ENCODE data around the gene NUP42.

The NUP42 gene

GRCh38 chr7:23232966-23233365 lies 51.1 kb downstream of the NUP42 start:
- TF ChIP-seq FOXP2 (optimal IDR thresholded peaks at IDR 0.05; ENCODE audit: control extremely low read depth, extremely low read length, insufficient read depth) (no peak), EZH2 (IDR thresholded peaks at IDR 0.05) (no peak), POLR2AphosphoS5 (IDR thresholded peaks at IDR 0.05; ENCODE audit: borderline replicate concordance, low read depth, low read length) (no peak)
- no peak overlapping the region for H3K4me3 ChIP-seq
- H3K27ac ChIP-seq, result no peak overlapping the region
- no peak for DNase-seq (ENCODE audit: low read depth, low spot score)
- H3K36me3 ChIP-seq (ENCODE audit: insufficient read depth, low read length), result no peaks in the 10 kb centered on the region
- no peaks in the 10 kb centered on the region for H3K9me3 ChIP-seq (ENCODE audit: low read depth, low read length)
- H3K9ac ChIP-seq (ENCODE audit: insufficient read length), result no peak overlapping the region

GRCh38 chr7:23234569-23235296 lies 52.9 kb downstream of the NUP42 start:
- H3K36me3 ChIP-seq (ENCODE audit: insufficient read depth, low read length), result no peaks in the 10 kb centered on the region
- no peak for DNase-seq (ENCODE audit: low read depth, low spot score)
- no peaks in the 10 kb centered on the region for H3K9me3 ChIP-seq (ENCODE audit: low read depth, low read length)
- no peak overlapping the region for H3K9ac ChIP-seq (ENCODE audit: insufficient read length)
- H3K4me3 ChIP-seq, result no peak overlapping the region
- no peak for TF ChIP-seq FOXP2 (optimal IDR thresholded peaks at IDR 0.05; ENCODE audit: control extremely low read depth, extremely low read length, insufficient read depth)
- no peak for TF ChIP-seq POLR2AphosphoS5 (IDR thresholded peaks at IDR 0.05; ENCODE audit: borderline replicate concordance, low read depth, low read length)
- no peak for TF ChIP-seq EZH2 (IDR thresholded peaks at IDR 0.05)
- H3K27ac ChIP-seq, result no peak overlapping the region

GRCh38 chr7:23235813-23236221 lies 54.0 kb downstream of the NUP42 start:
- H3K9me3 ChIP-seq (ENCODE audit: low read depth, low read length), result no peaks in the 10 kb centered on the region
- no peak overlapping the region for H3K27ac ChIP-seq
- no peak overlapping the region for H3K9ac ChIP-seq (ENCODE audit: insufficient read length)
- DNase-seq (ENCODE audit: low read depth, low spot score), result no peak
- H3K36me3 ChIP-seq (ENCODE audit: insufficient read depth, low read length), result no peaks in the 10 kb centered on the region
- TF ChIP-seq EZH2 (IDR thresholded peaks at IDR 0.05), result no peak
- TF ChIP-seq POLR2AphosphoS5 (IDR thresholded peaks at IDR 0.05; ENCODE audit: borderline replicate concordance, low read depth, low read length), result no peak
- no peak for TF ChIP-seq FOXP2 (optimal IDR thresholded peaks at IDR 0.05; ENCODE audit: control extremely low read depth, extremely low read length, insufficient read depth)
- no peak overlapping the region for H3K4me3 ChIP-seq

GRCh38 chr7:23237000-23237399 lies 55.2 kb downstream of the NUP42 start:
- no peaks in the 10 kb centered on the region for H3K36me3 ChIP-seq (ENCODE audit: insufficient read depth, low read length)
- no peak overlapping the region for H3K4me3 ChIP-seq
- H3K27ac ChIP-seq, result no peak overlapping the region
- no peaks in the 10 kb centered on the region for H3K9me3 ChIP-seq (ENCODE audit: low read depth, low read length)
- no peak overlapping the region for H3K9ac ChIP-seq (ENCODE audit: insufficient read length)
- DNase-seq (ENCODE audit: low read depth, low spot score), result no peak
- no peak for TF ChIP-seq EZH2 (IDR thresholded peaks at IDR 0.05)
- TF ChIP-seq POLR2AphosphoS5 (IDR thresholded peaks at IDR 0.05; ENCODE audit: borderline replicate concordance, low read depth, low read length), result no peak
- TF ChIP-seq FOXP2 (optimal IDR thresholded peaks at IDR 0.05; ENCODE audit: control extremely low read depth, extremely low read length, insufficient read depth), result no peak

DNA sequence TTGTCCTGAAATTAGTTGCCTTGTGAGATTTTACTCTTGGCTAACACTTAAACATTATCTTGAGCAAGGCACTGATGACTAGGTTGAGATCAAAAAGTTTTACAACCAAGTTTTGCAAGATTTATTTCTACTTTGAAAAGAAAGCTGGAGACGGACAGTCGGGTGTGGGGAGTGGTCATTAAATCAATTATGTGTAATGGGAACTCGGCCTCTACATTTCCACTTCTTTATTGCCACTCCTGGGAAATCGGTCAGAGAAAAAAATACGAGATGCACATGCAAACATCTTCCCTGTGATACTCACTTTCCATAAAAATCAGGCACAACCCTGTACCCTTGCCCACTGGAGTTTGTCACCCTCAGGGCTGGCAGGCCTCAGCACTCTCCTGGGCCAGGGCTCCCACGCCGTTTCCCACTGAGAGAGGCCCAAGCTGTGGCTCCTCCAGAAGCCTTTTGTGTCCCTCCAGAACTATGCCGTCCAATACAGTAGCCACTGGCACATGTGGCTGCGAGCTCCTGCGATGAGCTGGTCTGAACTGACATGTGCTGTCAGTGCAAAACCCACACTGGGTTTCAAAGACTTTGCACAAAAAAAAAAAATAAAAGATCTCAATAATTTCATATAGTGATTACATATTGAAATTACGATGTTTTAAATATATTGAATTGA lies 57.3 kb downstream of the NUP42 start:
- no peak for DNase-seq (ENCODE audit: low read depth, low spot score)
- Histone ChIP-seq H3K36me3 (ENCODE audit: insufficient read depth, low read length) (no peaks in the 10 kb centered on the region), H3K9ac (ENCODE audit: insufficient read length) (no peak overlapping the region), H3K4me3 (no peak overlapping the region), H3K9me3 (ENCODE audit: low read depth, low read length) (no peaks in the 10 kb centered on the region), H3K27ac (no peak overlapping the region)
- TF ChIP-seq POLR2AphosphoS5 (IDR thresholded peaks at IDR 0.05; ENCODE audit: borderline replicate concordance, low read depth, low read length) (no peak), EZH2 (IDR thresholded peaks at IDR 0.05) (no peak), FOXP2 (optimal IDR thresholded peaks at IDR 0.05; ENCODE audit: control extremely low read depth, extremely low read length, insufficient read depth) (no peak)

- Histone ChIP-seq H3K36me3 (ENCODE audit: insufficient read depth, low read length) (no peaks in the 10 kb centered on the region), H3K27ac (no peak overlapping the region), H3K4me3 (no peak overlapping the region), H3K9ac (ENCODE audit: insufficient read length) (no peak overlapping the region), H3K9me3 (ENCODE audit: low read depth, low read length) (no peaks in the 10 kb centered on the region)
- DNase-seq (ENCODE audit: low read depth, low spot score), result no peak
- TF ChIP-seq EZH2 (IDR thresholded peaks at IDR 0.05) (no peak), POLR2AphosphoS5 (IDR thresholded peaks at IDR 0.05; ENCODE audit: borderline replicate concordance, low read depth, low read length) (no peak), FOXP2 (optimal IDR thresholded peaks at IDR 0.05; ENCODE audit: control extremely low read depth, extremely low read length, insufficient read depth) (no peak)
These were observed 57.9 kb downstream of the NUP42 start for GRCh38 chr7:23239698-23240097.

DNA sequence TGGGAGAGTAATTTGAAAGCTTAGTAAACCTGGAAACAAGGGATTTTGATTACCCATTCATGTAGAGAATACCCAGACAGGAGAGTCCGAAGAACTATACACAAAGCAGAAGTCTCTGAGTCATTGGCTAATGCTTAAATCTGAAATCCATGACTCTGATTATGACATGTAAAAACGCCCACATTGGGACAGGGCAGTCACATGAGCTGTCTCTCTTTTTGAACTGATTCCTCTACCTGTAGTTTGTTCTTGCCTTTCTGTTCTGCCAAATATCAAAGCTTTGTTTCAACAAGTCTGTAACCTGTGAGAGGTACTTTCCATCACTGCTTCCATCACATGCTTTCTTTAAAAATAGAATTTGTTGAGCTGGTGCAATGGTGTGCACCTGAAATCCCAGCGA lies 60.5 kb downstream of the NUP42 start:
- Histone ChIP-seq H3K36me3 (ENCODE audit: insufficient read depth, low read length) (no peaks in the 10 kb centered on the region), H3K9me3 (ENCODE audit: low read depth, low read length) (no peaks in the 10 kb centered on the region), H3K4me3 (no peak overlapping the region), H3K9ac (ENCODE audit: insufficient read length) (no peak overlapping the region), H3K27ac (no peak overlapping the region)
- no peak for DNase-seq (ENCODE audit: low read depth, low spot score)
- TF ChIP-seq EZH2 (IDR thresholded peaks at IDR 0.05), result no peak
- TF ChIP-seq POLR2AphosphoS5 (IDR thresholded peaks at IDR 0.05; ENCODE audit: borderline replicate concordance, low read depth, low read length), result no peak
- TF ChIP-seq FOXP2 (optimal IDR thresholded peaks at IDR 0.05; ENCODE audit: control extremely low read depth, extremely low read length, insufficient read depth), result no peak

GRCh38 chr7:23242935-23243334 lies 61.1 kb downstream of the NUP42 start:
- no peak overlapping the region for H3K9ac ChIP-seq (ENCODE audit: insufficient read length)
- no peak overlapping the region for H3K4me3 ChIP-seq
- H3K27ac ChIP-seq, result no peak overlapping the region
- H3K36me3 ChIP-seq (ENCODE audit: insufficient read depth, low read length), result no peaks in the 10 kb centered on the region
- H3K9me3 ChIP-seq (ENCODE audit: low read depth, low read length), result no peaks in the 10 kb centered on the region
- TF ChIP-seq EZH2 (IDR thresholded peaks at IDR 0.05) (no peak), POLR2AphosphoS5 (IDR thresholded peaks at IDR 0.05; ENCODE audit: borderline replicate concordance, low read depth, low read length) (no peak), FOXP2 (optimal IDR thresholded peaks at IDR 0.05; ENCODE audit: control extremely low read depth, extremely low read length, insufficient read depth) (no peak)
- no peak for DNase-seq (ENCODE audit: low read depth, low spot score)
